ENCODE results near the gene MAML2.

MAML2 gene

DNA sequence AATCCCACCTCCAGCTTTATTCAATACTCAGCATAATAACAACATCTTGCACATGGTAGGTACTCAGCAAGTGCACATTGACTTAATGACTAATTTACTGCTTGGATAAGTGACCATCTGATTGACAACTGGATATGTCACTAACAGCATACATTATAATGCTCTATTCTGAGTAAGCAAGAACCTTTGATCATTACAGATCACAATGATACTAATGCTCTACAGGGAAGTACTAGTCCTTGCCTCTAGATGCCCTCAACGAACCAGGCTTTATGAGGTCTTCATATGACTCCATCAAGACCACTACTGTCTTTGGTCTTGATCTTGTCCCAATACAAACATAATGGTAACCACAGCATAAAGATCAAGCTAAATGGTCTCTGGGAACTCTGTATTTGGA, 251.5 kb downstream of the MAML2 start:
- no peak for DNase-seq

- DNase-seq = no peak
Observed at GRCh38 chr11:96090711-96091110, 252.3 kb downstream of the MAML2 start.

DNA sequence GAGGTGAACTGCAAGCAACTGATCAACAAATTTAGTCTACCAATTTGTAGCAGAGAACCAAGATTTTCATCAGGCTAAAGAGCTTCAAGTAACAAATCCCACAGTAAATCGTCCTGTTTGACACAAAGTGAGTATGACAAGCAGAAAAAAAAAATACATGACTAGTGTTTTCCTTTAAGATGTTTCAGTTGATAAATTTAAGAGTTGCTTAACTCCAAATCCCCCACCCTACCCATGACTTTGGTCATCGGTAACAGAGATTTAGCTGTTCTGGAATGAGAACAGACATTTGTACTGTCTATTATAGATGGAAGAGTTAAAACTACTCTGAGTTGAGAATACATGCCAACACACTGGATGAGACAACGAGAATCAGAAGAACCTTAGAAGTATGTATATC, 254.1 kb downstream of the MAML2 start:
- DNase-seq = no peak

GRCh38 chr11:96086111-96086510, 256.9 kb downstream of the MAML2 start:
- no peak for DNase-seq

DNA sequence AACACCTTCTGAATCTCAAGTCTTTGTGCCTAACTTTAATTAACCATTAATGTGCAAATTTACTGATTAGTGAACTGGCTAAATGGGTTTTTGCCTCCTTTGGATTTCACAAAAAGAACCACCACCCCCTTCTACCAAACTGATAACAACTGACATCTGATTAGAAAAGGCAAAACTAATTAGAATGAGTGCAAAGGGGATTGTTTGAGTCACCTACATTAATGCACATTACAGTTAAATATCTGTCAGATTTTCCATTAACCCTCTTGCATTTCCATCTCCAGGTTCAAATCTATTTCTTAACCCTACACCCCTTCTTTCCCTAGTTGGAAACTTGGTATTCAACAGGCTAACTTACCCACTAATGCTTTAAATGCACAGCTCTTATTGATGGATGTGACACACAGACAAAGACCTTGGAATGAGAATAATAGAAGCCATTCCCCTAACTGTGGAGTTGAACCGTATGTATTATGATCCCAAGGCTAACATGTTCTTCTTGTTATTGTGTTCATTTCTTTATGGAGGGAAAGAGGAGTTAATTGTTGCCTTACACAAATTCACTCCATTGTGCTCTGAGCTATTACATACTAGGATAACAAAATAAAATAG, 257.6 kb downstream of the MAML2 start:
- no peak for DNase-seq

GRCh38 chr11:96084610-96085318, 258.2 kb downstream of the MAML2 start:
- no peak for DNase-seq

GRCh38 chr11:96082936-96083335, 260.1 kb downstream of the MAML2 start:
- no peak for DNase-seq

GRCh38 chr11:96082002-96082899, 260.7 kb downstream of the MAML2 start:
- no peak for DNase-seq

DNA sequence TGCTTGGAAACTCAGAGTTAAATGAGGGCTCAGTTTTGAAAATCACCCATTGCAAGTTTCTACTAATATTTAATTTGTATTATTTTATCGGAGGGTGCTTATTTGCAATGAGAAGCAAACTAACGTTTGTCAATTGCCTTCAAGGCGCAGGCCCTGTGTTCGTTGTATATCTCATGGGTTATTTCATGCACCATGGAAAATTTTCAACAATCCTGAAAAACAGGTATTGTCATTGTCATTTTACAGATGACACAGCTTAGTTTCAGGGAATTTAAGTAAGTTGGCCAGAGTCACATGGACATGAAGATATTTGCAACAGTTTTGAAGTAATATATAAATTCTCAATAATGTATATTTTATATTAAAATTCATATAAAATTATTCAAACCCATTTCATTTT, 261.4 kb downstream of the MAML2 start:
- DNase-seq = no peak

DNA sequence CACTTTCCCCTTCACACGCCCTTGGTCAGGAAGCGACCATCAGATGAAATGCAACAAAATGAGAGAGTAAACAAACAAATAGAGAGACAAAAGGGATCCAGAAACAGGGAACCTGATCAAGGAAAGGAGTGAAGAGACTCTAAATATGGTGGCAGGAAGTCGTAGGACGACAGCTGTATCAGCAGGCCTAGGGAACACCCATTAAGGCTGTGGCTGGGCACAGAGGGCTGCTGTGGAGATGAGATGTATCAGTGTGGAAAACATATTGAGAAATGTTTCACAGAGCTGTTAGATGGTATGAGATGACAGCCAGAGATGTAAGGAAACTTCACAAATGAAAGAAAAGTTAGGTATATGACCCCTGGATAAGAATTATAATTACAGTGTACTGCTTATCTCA, 263.3 kb downstream of the MAML2 start:
- no peak for DNase-seq

DNA sequence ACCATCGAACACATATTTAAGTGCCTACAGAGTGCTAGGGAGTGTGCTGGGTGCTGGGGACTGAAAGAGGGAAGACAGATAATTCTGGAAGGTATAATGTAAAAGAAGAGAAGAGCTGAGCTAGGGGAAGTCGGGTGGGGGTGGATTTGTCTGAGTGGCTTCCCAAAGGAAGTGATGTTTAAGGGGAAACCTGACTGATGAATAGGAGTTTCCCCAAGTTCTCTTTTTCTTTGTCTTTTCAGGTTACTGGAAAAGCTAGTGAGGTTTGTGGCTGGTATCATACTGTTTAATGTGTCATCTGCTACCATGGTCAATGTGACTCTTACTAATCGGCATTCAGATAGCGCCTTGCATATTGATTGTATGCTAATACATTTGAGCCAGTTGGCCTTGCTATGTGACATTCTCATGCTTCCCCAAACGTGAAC, 267.4 kb downstream of the MAML2 start:
- DNase-seq = no peak

DNA sequence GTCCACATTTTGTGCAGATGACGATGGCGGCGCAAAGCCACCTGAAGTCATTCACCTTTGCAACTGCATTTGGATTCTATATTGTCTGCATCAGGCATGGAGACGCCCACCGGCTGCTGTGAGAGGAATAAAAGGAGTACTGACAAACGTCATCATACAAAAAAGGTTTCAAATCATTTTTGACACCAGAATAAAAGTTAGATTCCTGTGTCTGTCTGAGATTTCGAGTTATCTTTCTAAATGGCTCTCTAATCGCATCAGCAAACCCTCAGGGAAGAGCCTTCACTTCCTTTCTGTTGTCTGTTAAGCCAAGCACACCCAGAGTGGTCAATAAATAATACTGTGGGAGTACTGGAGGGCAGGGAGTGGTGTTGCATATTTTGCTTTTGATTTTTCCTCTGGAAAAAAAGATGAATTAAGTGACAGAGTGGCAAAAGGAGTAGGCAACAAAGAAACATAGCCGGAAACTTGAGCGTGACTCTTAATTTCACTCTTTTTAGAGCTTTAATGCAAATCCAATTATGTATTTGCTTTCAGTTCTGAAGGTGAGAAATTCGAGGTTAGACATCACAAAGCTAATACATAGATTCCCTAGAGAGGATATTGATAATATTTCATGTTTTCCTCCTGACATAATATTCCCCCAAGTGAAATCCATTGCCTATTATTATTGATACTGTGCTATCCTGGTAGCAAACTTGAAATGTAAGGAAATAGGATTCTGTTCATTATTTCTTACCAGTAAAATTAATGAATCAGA, 268.3 kb downstream of the MAML2 start:
- no peak for DNase-seq

GRCh38 chr11:96073536-96073935, 269.5 kb downstream of the MAML2 start:
- DNase-seq = no peak

- DNase-seq = no peak
Observed at GRCh38 chr11:96072592-96072991, 270.4 kb downstream of the MAML2 start.

DNA sequence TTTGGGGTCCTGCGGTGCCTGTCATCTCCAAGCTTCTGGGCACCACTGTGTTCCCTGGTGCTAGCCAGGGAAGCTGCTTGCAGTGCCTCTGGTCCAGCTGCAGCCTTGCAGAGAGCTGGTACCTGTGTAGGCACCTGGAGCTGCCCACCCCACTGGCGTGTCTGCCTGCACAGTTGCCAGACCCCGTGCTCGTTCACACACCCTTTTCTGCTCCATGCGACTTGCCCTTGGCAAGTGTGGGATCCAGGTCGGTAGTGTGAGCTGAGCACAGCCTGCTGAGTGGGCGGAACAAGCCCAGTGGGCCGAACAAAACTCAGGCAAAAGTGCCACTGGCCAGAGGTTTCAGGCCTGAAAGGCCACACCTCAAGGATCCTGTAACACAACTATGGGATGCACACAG, 272.5 kb downstream of the MAML2 start:
- DNase-seq = no peak

DNA sequence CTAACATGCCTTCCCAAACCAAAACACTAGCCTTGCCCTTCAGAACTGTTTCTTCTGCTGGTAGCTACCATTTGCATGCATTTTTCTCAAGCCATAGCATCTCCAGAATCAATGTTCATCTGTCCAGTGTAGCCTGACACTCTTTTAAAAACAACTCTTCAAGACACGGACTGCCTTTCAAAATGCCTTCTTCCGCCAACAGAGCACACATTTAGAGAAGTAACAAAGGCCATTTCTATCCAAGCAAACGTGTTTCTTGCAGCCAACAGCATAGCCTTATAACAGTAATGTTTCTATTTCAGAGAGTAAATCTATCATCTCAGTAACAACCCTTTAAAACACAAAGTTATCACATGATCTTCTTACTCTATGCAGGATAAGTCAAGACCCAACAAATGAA, 275.8 kb downstream of the MAML2 start:
- DNase-seq = no peak

- no peak for DNase-seq
Observed at GRCh38 chr11:96065379-96065778, 277.6 kb downstream of the MAML2 start.

- no peak for DNase-seq
Observed at GRCh38 chr11:96063886-96064285, 279.1 kb downstream of the MAML2 start.

GRCh38 chr11:96063053-96063452, 279.9 kb downstream of the MAML2 start:
- DNase-seq = no peak

GRCh38 chr11:96062134-96062533, 280.9 kb downstream of the MAML2 start:
- no peak for DNase-seq

DNA sequence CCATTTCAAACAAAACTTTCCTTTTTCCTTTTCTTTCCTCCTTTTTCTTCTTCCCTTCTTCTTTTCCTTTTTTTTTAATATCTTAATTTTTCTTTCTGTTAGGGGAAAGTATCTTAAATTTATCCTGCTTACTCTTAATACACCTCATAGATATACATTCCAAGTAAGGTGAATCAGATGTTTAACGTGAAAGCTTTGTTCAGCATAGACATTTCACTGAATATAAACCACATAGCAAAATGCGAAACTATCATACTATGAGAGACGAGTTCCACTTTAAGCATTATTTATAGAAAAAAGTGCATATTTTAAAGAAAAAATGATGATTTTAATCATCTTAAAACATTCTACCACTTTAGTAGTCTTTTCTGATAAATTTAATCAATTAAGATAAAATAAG, 281.3 kb downstream of the MAML2 start:
- no peak for DNase-seq

GRCh38 chr11:96061069-96061468, 281.9 kb downstream of the MAML2 start:
- DNase-seq = no peak

- DNase-seq = no peak
Observed at GRCh38 chr11:96057502-96057901, 285.5 kb downstream of the MAML2 start.
